ENCODE measurements around the gene RAB3GAP1.
"Not testable (repeated sequence)": the region's sequence is repeated elsewhere in the genome, so short reads cannot be mapped to it uniquely, and the experiment has no call there.

RAB3GAP1 gene

GRCh38 chr2:135052042-135052876 is at the start of gene RAB3GAP1:
Gene RAB3GAP1 (plus strand): TSS chr2:135052292. CDS start chr2:135052308, 16 bp downstream.
- DNase-seq = peak; percentile 87

- no peak for DNase-seq
Observed at GRCh38 chr2:135002836-135003235, 49.3 kb upstream of the RAB3GAP1 start.

- DNase-seq = peak; percentile 55
Observed at GRCh38 chr2:135004005-135004746, 47.9 kb upstream of the RAB3GAP1 start.

GRCh38 chr2:135005753-135006152 is 46.3 kb upstream of the RAB3GAP1 start:
- no peak for DNase-seq

- DNase-seq = no peak
Observed at GRCh38 chr2:135009339-135009738, 42.8 kb upstream of the RAB3GAP1 start.

- no peak for DNase-seq
Observed at GRCh38 chr2:135010200-135010942, 41.7 kb upstream of the RAB3GAP1 start.

GRCh38 chr2:135011633-135012032 is 40.5 kb upstream of the RAB3GAP1 start:
- DNase-seq = no peak

- no peak for DNase-seq
Observed at GRCh38 chr2:135021618-135022017, 30.5 kb upstream of the RAB3GAP1 start.

- DNase-seq = no peak
Observed at GRCh38 chr2:135022952-135023880, 28.9 kb upstream of the RAB3GAP1 start.

- no peak for DNase-seq
Observed at GRCh38 chr2:135023886-135024485, 28.1 kb upstream of the RAB3GAP1 start.

- no peak for DNase-seq
Observed at GRCh38 chr2:135029481-135030134, 22.5 kb upstream of the RAB3GAP1 start.

- DNase-seq = no peak
Observed at GRCh38 chr2:135030826-135031225, 21.3 kb upstream of the RAB3GAP1 start.

GRCh38 chr2:135033216-135033615 is 18.9 kb upstream of the RAB3GAP1 start:
- not testable (repeated sequence) for DNase-seq

- no peak for DNase-seq
Observed at GRCh38 chr2:135037831-135038230, 14.3 kb upstream of the RAB3GAP1 start.

GRCh38 chr2:135043345-135043744 is 8.7 kb upstream of the RAB3GAP1 start:
- no peak for DNase-seq

- no peak for DNase-seq
Observed at GRCh38 chr2:135047300-135047699, 4.8 kb upstream of the RAB3GAP1 start, which contains the start of gene MAP3K19. Gene MAP3K19 (minus strand): TSS chr2:135047447. CDS start chr2:135024647, 22,800 bp downstream.

- DNase-seq = no peak
Observed at GRCh38 chr2:135048122-135048521, 4.0 kb upstream of the RAB3GAP1 start.

GRCh38 chr2:135050132-135050531 is 2.0 kb upstream of the RAB3GAP1 start:
- DNase-seq = no peak

- DNase-seq = no peak
Observed at GRCh38 chr2:135050684-135051083, 1.4 kb upstream of the RAB3GAP1 start.

GRCh38 chr2:135052997-135053474 is 944 bp downstream of the RAB3GAP1 start:
- peak; percentile 2 for DNase-seq
